ENCODE measurements around the gene MBTD1.
"Not testable (repeated sequence)": the region's sequence is repeated elsewhere in the genome, so short reads cannot be mapped to it uniquely, and the experiment has no call there.

The MBTD1 gene

DNA sequence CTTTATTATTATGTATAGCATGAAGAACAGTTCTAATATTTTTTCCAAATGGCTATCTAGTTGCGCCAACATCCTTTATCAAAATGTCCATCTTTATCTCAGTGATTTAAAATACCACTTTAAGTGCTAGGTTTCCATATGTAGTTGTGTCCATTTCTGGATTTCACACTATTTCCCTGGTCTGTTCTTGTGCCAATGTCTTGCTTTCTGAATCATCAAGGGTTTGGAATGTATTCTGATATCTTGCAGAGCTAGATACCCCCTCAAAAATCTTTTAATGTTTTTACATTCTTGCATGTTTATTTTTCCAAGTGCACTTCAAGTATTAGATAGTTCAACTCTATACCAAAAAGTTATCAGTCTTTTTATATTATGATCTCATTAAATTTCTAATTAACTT is 14.3 kb downstream of the MBTD1 start:
- peaks cover 30% of the 10 kb centered on the region; the same call in 1 of the 2 replicates for H3K36me3 ChIP-seq (ENCODE audit: insufficient read depth, low read depth, low read length)
- H3K27ac ChIP-seq (ENCODE audit: low read length) = no peak overlapping the region
- no peaks in the 10 kb centered on the region for H3K9me3 ChIP-seq (ENCODE audit: insufficient read depth, low read depth, low read length)
- H3K27me3 ChIP-seq (ENCODE audit: insufficient read depth, low read length) = no peaks in the 10 kb centered on the region
- no peak overlapping the region for H3K4me3 ChIP-seq (ENCODE audit: low read length)
- no peaks in the 10 kb centered on the region for H3K4me1 ChIP-seq (ENCODE audit: insufficient read depth, low read length)
- no peak overlapping the region for H3K9ac ChIP-seq (ENCODE audit: low read depth, low read length)

DNA sequence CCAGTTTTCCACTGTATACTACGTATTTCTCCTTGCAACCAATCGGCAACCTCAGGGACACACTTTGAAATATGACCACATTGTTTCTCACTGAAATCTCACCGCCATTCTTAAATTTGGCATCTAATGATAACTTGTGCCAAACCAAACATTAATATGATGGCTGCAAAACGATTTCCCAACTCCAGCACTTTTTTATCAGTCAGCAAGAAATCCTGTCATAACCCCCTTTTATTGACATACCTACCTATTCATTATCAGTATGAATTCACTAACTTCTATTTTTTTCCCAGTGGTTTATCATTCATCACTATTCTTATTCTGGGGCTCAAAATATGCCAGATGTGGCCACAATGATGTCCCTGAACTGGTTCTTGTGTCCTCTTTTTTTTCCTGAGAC is 15.8 kb downstream of the MBTD1 start:
- H3K27ac ChIP-seq (ENCODE audit: low read length) = no peak overlapping the region

DNA sequence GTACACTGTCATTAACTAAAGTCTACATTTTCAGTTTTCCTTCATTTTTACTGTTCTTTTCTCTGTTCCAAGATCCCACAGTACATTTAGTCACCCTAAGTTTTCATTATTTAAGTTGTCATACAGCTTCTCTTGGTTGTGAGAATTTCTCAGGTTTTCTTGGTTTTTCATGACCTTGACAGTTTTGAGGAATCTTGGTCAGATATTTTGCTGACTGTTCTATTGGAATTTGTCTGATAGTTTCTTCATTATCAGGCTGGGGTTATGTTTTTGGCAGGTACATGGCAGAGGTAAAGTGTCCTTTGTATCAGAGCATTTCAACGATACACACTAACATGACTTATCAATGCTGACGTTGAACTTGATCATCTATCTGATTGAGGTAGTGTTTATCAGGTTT is 19.6 kb downstream of the MBTD1 start:
- Histone ChIP-seq H3K36me3 (ENCODE audit: insufficient read depth, low read depth, low read length) (peaks cover 15% of the 10 kb centered on the region; the same call in 1 of the 2 replicates), H3K27ac (ENCODE audit: low read length) (no peak overlapping the region), H3K4me1 (ENCODE audit: insufficient read depth, low read length) (no peaks in the 10 kb centered on the region), H3K9me3 (ENCODE audit: insufficient read depth, low read depth, low read length) (no peaks in the 10 kb centered on the region), H3K4me3 (ENCODE audit: low read length) (no peak overlapping the region), H3K27me3 (ENCODE audit: insufficient read depth, low read length) (no peaks in the 10 kb centered on the region), H3K9ac (ENCODE audit: low read depth, low read length) (no peak overlapping the region)

More for the DNA sequence above, 15.8 kb downstream of the MBTD1 start:
- Histone ChIP-seq H3K27me3 (ENCODE audit: insufficient read depth, low read length) (no peaks in the 10 kb centered on the region), H3K9me3 (ENCODE audit: insufficient read depth, low read depth, low read length) (no peaks in the 10 kb centered on the region), H3K4me3 (ENCODE audit: low read length) (no peak overlapping the region), H3K9ac (ENCODE audit: low read depth, low read length) (no peak overlapping the region), H3K4me1 (ENCODE audit: insufficient read depth, low read length) (no peaks in the 10 kb centered on the region), H3K36me3 (ENCODE audit: insufficient read depth, low read depth, low read length) (peaks cover 25% of the 10 kb centered on the region; the same call in 1 of the 2 replicates)

DNA sequence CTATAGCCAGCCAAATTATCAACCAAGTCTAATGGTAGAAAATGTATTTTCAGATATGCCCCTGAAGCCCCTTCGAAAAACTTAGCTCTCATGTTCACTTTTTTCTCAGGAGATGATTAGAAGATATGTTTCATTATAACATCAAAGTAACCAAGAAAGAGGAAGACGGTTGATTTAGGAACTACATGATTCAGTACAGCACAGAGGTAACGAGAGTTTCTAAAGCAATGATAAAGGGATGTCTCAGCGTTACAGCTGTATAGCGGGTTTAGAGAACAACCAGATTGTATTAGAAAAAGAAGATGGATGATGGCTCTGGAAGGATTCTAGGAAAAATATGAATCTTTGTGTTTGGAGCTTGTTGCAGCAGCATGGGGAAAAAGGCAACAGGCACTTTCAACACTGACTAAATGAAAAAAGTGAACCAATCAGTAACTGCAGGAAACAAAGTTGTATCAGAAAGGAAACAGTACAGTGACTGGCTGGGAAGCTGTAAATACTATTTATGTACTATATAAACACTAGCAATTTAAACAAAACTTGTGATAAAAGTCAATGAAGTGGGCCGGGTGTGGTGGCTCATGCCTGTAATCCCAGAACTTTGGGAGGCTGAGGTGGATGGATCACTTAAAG is 21.5 kb downstream of the MBTD1 start:
- Histone ChIP-seq H3K27ac (ENCODE audit: low read length) (no peak overlapping the region), H3K4me1 (ENCODE audit: insufficient read depth, low read length) (no peaks in the 10 kb centered on the region), H3K27me3 (ENCODE audit: insufficient read depth, low read length) (no peaks in the 10 kb centered on the region), H3K9me3 (ENCODE audit: insufficient read depth, low read depth, low read length) (no peaks in the 10 kb centered on the region), H3K36me3 (ENCODE audit: insufficient read depth, low read depth, low read length) (peaks cover 15% of the 10 kb centered on the region; the same call in 1 of the 2 replicates), H3K4me3 (ENCODE audit: low read length) (no peak overlapping the region), H3K9ac (ENCODE audit: low read depth, low read length) (no peak overlapping the region)

DNA sequence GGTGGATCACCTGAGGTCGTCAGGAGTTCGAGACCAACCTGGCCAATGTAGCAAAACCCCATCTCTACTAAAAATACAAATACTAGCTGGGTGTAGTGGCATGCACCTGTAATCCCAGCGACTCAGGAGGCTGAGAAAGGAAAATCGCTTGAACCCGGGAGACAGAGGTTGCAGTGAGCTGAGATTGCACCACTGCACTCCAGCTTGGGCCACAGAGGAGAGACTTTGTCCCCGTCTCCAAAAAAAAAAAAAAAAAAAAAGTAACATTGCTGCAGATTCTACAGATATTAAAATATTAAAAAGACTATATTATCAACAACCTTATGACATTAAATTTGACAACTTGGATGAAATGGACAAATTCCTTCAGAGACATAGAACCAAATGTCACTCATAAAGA is 25.7 kb downstream of the MBTD1 start:
- no peak overlapping the region for H3K9ac ChIP-seq (ENCODE audit: low read depth, low read length)
- no peak overlapping the region for H3K4me3 ChIP-seq (ENCODE audit: low read length)
- no peaks in the 10 kb centered on the region for H3K4me1 ChIP-seq (ENCODE audit: insufficient read depth, low read length)
- no peaks in the 10 kb centered on the region for H3K9me3 ChIP-seq (ENCODE audit: insufficient read depth, low read depth, low read length)
- H3K36me3 ChIP-seq (ENCODE audit: insufficient read depth, low read depth, low read length) = peaks cover 14% of the 10 kb centered on the region; the same call in 1 of the 2 replicates
- no peaks in the 10 kb centered on the region for H3K27me3 ChIP-seq (ENCODE audit: insufficient read depth, low read length)
- no peak overlapping the region for H3K27ac ChIP-seq (ENCODE audit: low read length)

DNA sequence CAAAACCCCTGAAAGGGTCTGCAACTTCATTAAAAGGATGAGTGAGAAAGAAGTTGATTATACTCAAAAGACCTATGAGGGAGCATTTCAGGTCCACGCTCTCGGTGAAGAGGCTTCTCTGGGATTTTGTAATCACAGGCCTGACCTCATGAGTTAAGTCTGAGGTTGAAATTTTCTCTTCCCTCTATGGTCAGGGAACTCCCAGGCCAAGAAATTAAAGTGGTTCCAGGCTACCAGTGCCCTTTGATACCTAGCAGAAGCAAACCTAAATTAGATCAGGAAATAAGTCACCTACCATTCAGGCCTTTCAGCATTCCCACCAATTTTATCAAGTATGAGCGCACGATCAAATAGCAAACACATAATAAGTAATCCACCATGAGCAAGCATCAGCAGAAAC is 27.9 kb downstream of the MBTD1 start:
- Histone ChIP-seq H3K9ac (ENCODE audit: low read depth, low read length) (no peak overlapping the region), H3K4me3 (ENCODE audit: low read length) (no peak overlapping the region), H3K4me1 (ENCODE audit: insufficient read depth, low read length) (no peaks in the 10 kb centered on the region), H3K36me3 (ENCODE audit: insufficient read depth, low read depth, low read length) (peaks cover 14% of the 10 kb centered on the region; the same call in 1 of the 2 replicates), H3K27ac (ENCODE audit: low read length) (no peak overlapping the region), H3K27me3 (ENCODE audit: insufficient read depth, low read length) (no peaks in the 10 kb centered on the region), H3K9me3 (ENCODE audit: insufficient read depth, low read depth, low read length) (no peaks in the 10 kb centered on the region)

DNA sequence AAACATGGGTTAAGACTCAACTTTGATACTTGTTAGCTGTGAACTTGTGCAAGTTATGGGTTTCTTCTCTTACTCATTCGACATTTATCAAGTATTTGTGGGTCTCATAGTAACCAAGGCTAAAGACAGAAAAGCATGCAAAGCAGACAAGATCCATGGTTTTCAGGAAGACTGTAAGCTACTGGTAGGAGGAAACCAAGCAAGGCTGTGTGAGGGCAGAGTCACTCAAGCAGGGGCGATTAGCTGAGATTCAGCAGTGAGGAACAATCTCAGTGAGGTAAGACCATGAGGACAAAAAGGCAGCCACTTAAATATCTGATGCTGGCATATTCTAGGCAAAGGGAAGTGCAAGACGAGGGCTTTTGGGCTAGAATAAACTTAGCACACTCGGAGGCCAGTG is 29.5 kb downstream of the MBTD1 start:
- no peak overlapping the region for H3K4me3 ChIP-seq (ENCODE audit: low read length)
- H3K27me3 ChIP-seq (ENCODE audit: insufficient read depth, low read length) = no peaks in the 10 kb centered on the region
- H3K9me3 ChIP-seq (ENCODE audit: insufficient read depth, low read depth, low read length) = no peaks in the 10 kb centered on the region
- H3K36me3 ChIP-seq (ENCODE audit: insufficient read depth, low read depth, low read length) = peaks cover 8% of the 10 kb centered on the region; the same call in 1 of the 2 replicates
- no peak overlapping the region for H3K27ac ChIP-seq (ENCODE audit: low read length)
- no peak overlapping the region for H3K9ac ChIP-seq (ENCODE audit: low read depth, low read length)
- no peaks in the 10 kb centered on the region for H3K4me1 ChIP-seq (ENCODE audit: insufficient read depth, low read length)

DNA sequence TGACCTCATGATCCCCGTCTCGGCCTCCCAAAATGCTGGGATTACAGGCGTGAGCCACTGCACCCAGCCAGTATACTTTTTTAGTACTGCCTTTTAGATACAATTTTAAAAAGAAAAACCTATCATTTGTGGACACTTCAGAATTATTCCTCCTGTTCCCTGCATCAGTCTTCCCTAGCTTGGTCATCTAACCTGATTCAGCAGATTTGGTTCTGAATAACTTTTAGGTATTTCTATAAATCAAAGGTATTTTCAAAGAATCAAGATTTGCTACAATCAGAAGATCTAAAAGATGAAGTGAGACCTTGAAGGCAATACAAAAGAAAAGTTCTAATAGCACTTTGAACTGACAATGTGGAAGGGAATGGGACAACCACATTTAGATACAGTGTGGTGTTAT is 30.0 kb downstream of the MBTD1 start:
- H3K4me1 ChIP-seq (ENCODE audit: insufficient read depth, low read length) = no peaks in the 10 kb centered on the region
- no peaks in the 10 kb centered on the region for H3K27me3 ChIP-seq (ENCODE audit: insufficient read depth, low read length)
- no peaks in the 10 kb centered on the region for H3K9me3 ChIP-seq (ENCODE audit: insufficient read depth, low read depth, low read length)
- H3K27ac ChIP-seq (ENCODE audit: low read length) = no peak overlapping the region
- H3K4me3 ChIP-seq (ENCODE audit: low read length) = no peak overlapping the region
- H3K9ac ChIP-seq (ENCODE audit: low read depth, low read length) = no peak overlapping the region
- H3K36me3 ChIP-seq (ENCODE audit: insufficient read depth, low read depth, low read length) = peaks cover 10% of the 10 kb centered on the region

DNA sequence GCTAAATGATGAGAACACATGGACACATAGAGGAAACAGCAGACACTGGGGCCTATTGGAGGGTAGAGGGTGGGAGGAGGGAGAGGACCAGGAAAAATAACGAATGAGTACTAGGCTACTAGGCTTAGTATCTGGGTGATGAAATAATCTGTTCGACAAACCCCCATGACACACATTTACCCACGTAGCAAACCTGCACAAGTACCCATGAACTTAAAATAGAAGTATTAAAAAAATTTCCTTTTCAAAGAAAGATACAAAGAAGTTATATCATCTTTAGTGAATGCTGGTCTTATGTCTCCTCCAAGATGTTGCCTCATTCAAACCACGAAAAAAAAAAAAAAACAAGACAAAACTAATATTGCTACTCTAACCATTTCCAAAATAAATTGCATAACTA is 31.7 kb downstream of the MBTD1 start:
- H3K9ac ChIP-seq (ENCODE audit: low read depth, low read length) = no peak overlapping the region
- no peak overlapping the region for H3K27ac ChIP-seq (ENCODE audit: low read length)
- H3K36me3 ChIP-seq (ENCODE audit: insufficient read depth, low read depth, low read length) = peaks cover 26% of the 10 kb centered on the region
- H3K4me3 ChIP-seq (ENCODE audit: low read length) = no peak overlapping the region
- H3K4me1 ChIP-seq (ENCODE audit: insufficient read depth, low read length) = no peaks in the 10 kb centered on the region
- H3K27me3 ChIP-seq (ENCODE audit: insufficient read depth, low read length) = no peaks in the 10 kb centered on the region
- no peaks in the 10 kb centered on the region for H3K9me3 ChIP-seq (ENCODE audit: insufficient read depth, low read depth, low read length)

DNA sequence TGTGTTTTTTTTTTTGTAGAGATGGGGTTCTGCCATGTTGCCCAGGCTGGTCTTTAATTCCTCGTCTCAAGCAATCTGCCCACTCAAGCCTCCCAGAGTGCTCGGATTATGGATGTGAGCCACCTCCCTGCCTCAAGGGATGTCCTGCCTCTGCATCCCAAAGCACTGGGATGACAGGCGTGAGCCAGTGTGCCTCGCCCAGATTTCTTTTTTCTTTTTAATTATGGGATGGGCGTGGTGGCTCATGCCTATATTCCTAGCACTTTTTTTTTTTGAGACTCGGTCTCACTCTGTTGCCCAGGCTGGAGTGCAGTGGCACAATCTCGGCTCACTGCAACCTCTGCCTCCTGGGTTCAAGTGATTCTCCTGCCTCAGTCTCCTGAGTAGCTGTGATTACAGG is 34.3 kb downstream of the MBTD1 start:
- not testable (repeated sequence) for H3K27ac ChIP-seq (ENCODE audit: low read length); H3K9me3 ChIP-seq (ENCODE audit: insufficient read depth, low read depth, low read length); H3K4me3 ChIP-seq (ENCODE audit: low read length); H3K27me3 ChIP-seq (ENCODE audit: insufficient read depth, low read length); H3K4me1 ChIP-seq (ENCODE audit: insufficient read depth, low read length); H3K9ac ChIP-seq (ENCODE audit: low read depth, low read length)
- peaks cover 46% of the 10 kb centered on the region for H3K36me3 ChIP-seq (ENCODE audit: insufficient read depth, low read depth, low read length)

DNA sequence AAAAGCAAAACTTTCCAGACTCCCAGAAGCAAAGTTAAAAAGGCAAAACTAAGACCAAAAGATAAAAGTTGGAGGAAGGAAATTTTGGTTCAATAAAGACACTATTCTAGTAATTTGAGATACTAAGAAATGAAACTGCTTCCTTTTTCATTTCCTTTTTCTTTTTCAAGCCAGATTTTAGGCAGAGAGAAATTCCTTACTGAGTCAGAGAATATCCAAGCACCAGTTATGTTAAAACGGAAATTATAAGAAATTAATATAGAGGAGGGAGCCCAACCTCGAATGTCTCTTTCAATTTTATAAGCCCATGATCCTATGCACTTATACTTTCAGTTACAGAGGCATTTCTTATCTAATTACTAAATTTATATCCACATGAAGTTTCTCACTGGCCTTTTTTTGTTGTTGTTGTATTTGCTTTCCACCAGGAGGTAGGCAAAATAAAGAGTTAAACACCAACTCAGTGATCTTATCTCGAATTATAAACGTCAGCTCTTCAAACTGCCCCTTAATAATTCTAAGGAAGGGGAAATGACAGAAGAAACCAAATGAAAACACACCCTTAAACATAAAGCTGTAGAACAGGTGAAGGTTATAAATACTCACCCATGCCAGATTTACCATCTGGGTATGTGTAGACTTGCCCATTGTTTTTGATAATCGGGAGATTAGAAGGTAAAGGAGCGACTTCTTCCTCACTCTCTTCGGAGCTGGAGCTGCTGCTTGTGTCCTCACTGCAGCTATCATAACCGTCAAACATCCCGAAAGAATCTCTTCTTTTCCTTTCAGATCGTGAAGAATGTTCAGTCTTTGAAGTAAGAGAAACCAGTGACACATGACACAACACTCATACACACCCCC is 35.2 kb downstream of the MBTD1 start:
- no peak overlapping the region for H3K27ac ChIP-seq (ENCODE audit: low read length)
- H3K36me3 ChIP-seq (ENCODE audit: insufficient read depth, low read depth, low read length) = peaks cover 55% of the 10 kb centered on the region
- H3K27me3 ChIP-seq (ENCODE audit: insufficient read depth, low read length) = no peaks in the 10 kb centered on the region
- no peak overlapping the region for H3K4me3 ChIP-seq (ENCODE audit: low read length)
- no peaks in the 10 kb centered on the region for H3K4me1 ChIP-seq (ENCODE audit: insufficient read depth, low read length)
- H3K9me3 ChIP-seq (ENCODE audit: insufficient read depth, low read depth, low read length) = no peaks in the 10 kb centered on the region
- no peak overlapping the region for H3K9ac ChIP-seq (ENCODE audit: low read depth, low read length)

DNA sequence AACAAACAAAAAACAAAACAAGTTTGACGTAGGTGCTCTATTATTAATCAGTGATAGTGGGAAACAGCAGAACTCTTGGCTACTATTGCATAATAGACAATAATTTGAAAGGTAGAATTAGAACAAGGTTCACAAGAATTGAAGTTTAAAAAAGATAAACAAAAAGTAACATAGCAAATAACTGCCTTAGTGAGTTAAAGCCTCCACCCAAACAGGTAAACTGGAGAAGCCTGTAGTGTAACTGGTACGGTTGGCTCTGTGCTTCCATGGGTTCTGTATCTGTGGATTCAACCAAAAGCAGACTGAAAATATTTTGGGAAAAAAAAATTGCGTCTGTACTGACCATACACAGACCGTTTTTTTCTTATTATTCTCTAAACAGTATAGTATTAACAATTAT is 38.5 kb downstream of the MBTD1 start:
- H3K27me3 ChIP-seq (ENCODE audit: insufficient read depth, low read length) = no peaks in the 10 kb centered on the region
- H3K9me3 ChIP-seq (ENCODE audit: insufficient read depth, low read depth, low read length) = no peaks in the 10 kb centered on the region
- no peak overlapping the region for H3K9ac ChIP-seq (ENCODE audit: low read depth, low read length)
- peaks cover 87% of the 10 kb centered on the region for H3K36me3 ChIP-seq (ENCODE audit: insufficient read depth, low read depth, low read length)
- no peak overlapping the region for H3K27ac ChIP-seq (ENCODE audit: low read length)
- H3K4me1 ChIP-seq (ENCODE audit: insufficient read depth, low read length) = no peaks in the 10 kb centered on the region
- no peak overlapping the region for H3K4me3 ChIP-seq (ENCODE audit: low read length)
